RWPE2 (cell line): Measurements from ENCODE around the gene MCM5.

Experiments
- ATAC-seq: fragments of 200-7000 bp; cut with Tn5 transposase; 3 replicates; pipeline ENCODE4 v1.9.1; 2021; ENCODE audit warnings: low read depth
- DNase-seq: peaks from one replicate; pipeline ENCODE4 v3.0.0-alpha.2; 2020; ENCODE audit warnings: low spot score
- H3K27ac ChIP-seq: fragments of 450-650 bp; 2 replicates; pipeline ENCODE4 v1.5.1; 2017; ENCODE audit warnings: mild to moderate bottlenecking; ENCODE audit not compliant: poor library complexity, severe bottlenecking
- H3K27me3 ChIP-seq: fragments of 250-450 bp; sonication (Bioruptor Pico); 2 replicates; pipeline ENCODE4 v1.5.1; 2021; ENCODE audit warnings: mild to moderate bottlenecking, moderate library complexity; ENCODE audit not compliant: insufficient read depth, poor library complexity, severe bottlenecking
- H3K36me3 ChIP-seq: fragments of 250-450 bp; sonication (Bioruptor Pico); 2 replicates; pipeline ENCODE4 v1.5.1; 2020; ENCODE audit warnings: low read depth, mild to moderate bottlenecking, moderate library complexity
- H3K4me1 ChIP-seq: fragments of 250-450 bp; sonication (Bioruptor Pico); 2 replicates; pipeline ENCODE4 v1.5.1; 2021; ENCODE audit warnings: mild to moderate bottlenecking, moderate library complexity; ENCODE audit not compliant: insufficient read depth, poor library complexity, severe bottlenecking
- H3K4me3 ChIP-seq: fragments of 250-450 bp; sonication (Bioruptor Pico); 2 replicates; pipeline ENCODE4 v1.5.1; 2021; ENCODE audit warnings: mild to moderate bottlenecking, moderate library complexity; ENCODE audit not compliant: severe bottlenecking
- H3K9me3 ChIP-seq: fragments of 250-450 bp; sonication (Bioruptor Pico); 2 replicates; pipeline ENCODE4 v1.5.1; 2021; ENCODE audit warnings: mild to moderate bottlenecking, moderate library complexity; ENCODE audit not compliant: severe bottlenecking
- CTCF ChIP-seq: fragments of 450-650 bp; IDR thresholded peaks from one replicate; pipeline ENCODE4 v1.5.1; 2017; ENCODE audit warnings: mild to moderate bottlenecking, moderate library complexity; ENCODE audit not compliant: poor library complexity, severe bottlenecking

Gene MCM5

GRCh38 chr22:35441489-35442100, 41.7 kb downstream of the MCM5 start:
- H3K27ac ChIP-seq: no peak overlapping the region
- peaks cover 13% of the 10 kb centered on the region for H3K4me1 ChIP-seq
- no peaks in the 10 kb centered on the region for H3K36me3 ChIP-seq
- no peak for ATAC-seq
- H3K4me3 ChIP-seq: no peak overlapping the region
- H3K9me3 ChIP-seq: no peaks in the 10 kb centered on the region
- DNase-seq: no peak
- no peaks in the 10 kb centered on the region for H3K27me3 ChIP-seq
- TF ChIP-seq CTCF: no peak

DNA sequence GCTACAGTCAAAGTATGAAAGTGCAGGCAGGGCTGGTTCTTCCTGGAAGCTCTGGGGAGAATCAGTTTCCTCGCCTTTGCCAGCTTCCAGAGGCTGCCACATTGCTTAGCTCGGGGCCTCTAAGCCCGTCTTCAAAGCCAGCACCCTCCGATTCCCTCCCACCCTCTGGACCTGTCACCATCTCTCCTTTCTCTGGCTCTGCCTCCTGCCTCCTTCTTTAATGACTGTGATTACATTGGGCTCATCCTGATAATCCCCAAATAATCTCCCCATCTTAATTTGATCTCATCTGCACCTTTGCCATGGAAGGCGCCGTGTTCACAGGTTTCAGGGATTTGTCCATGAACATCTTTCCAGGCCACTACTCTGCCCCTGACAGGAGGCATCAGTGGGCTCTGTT, 42.5 kb downstream of the MCM5 start:
- no peaks in the 10 kb centered on the region for H3K9me3 ChIP-seq
- no peaks in the 10 kb centered on the region for H3K27me3 ChIP-seq
- H3K36me3 ChIP-seq: no peaks in the 10 kb centered on the region
- no peak overlapping the region for H3K4me3 ChIP-seq
- H3K4me1 ChIP-seq: peaks cover 18% of the 10 kb centered on the region
- ATAC-seq (no peak), DNase-seq (no peak)
- H3K27ac ChIP-seq: no peak overlapping the region
- no peak for TF ChIP-seq CTCF

DNA sequence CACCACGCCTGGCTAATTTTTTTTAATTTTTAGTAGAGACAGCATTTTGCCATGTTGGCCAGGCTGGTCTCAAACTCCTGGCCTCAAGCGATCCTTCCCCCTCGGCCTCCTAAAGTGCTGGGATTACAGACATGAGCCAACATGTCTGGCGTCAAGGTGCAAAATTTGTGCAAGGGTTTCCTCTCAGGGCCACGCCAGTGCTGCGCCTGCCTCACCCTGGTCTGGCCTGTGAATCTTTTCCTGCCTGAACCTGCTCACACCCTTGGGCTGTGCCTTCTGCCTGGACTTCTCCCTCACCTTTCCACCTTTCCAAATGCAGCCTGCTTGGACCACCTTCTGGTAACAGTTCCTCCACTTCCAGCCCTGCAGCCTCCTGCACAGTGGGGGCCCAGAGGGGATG, 43.4 kb downstream of the MCM5 start:
- no peak for TF ChIP-seq CTCF
- H3K4me1 ChIP-seq: peaks cover 21% of the 10 kb centered on the region
- H3K36me3 ChIP-seq: no peaks in the 10 kb centered on the region
- no peaks in the 10 kb centered on the region for H3K9me3 ChIP-seq
- ATAC-seq (peak; percentile 35; the same call in 1 of the 3 replicates), DNase-seq (no peak)
- no peaks in the 10 kb centered on the region for H3K27me3 ChIP-seq
- no peak overlapping the region for H3K27ac ChIP-seq
- no peak overlapping the region for H3K4me3 ChIP-seq

GRCh38 chr22:35443790-35444684, 44.1 kb downstream of the MCM5 start:
- H3K27me3 ChIP-seq: no peaks in the 10 kb centered on the region
- no peak overlapping the region for H3K4me3 ChIP-seq
- ATAC-seq (no peak), DNase-seq (no peak)
- H3K4me1 ChIP-seq: peaks cover 21% of the 10 kb centered on the region
- H3K27ac ChIP-seq: no peak overlapping the region
- no peaks in the 10 kb centered on the region for H3K36me3 ChIP-seq
- no peaks in the 10 kb centered on the region for H3K9me3 ChIP-seq
- no peak for TF ChIP-seq CTCF
